Measurements from ENCODE around the gene HSPB9. TPM values are rescaled to one million over a fixed set of nuclear protein-coding genes. Genes with fewer than 3 reads are reported as not detected.

Gene HSPB9
- total RNA-seq, 2 donors from 2014 or later, result not detected

DNA sequence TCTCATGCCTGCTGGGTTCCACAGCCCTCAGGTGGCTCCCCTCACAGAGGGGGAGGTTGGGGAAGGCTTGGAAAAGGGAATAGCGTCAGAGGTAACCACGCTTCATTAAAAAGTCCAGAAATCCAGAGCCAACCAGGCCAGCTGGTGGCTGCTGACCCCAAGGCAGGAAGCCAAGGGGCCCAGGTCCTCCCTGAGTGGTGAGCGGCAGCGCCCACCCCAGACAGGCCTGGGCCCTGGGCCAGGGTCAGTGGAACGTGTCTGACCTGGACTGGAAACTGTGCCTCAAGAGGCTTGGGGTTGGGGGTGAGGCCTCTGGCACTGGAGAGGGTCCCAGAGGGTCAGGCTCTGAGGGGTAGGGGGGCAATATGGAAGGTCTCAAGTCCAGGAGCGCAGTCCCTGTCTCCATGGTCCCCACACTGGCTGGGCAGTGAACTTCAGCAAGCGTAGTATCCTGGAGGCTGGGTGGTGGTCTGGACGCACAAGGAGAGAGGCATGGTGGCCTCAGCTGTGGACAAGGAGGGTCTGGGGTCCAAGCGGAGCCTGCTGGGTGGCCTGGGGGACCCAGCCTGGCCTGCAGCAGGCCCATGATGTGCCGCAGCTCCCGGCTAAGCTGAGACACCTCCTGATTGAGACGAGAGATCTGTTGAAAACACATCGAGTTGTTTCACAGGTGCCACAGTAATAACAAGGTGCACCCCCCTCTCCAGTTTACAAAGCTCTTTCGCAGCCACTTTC is 37.4 kb downstream of the HSPB9 start:
- Histone ChIP-seq H3K36me3 (no peaks in the 10 kb centered on the region), H3K27me3 (no peaks in the 10 kb centered on the region), H3K4me1 (no peaks in the 10 kb centered on the region), H3K27ac (no peak overlapping the region), H3K4me3 (no peak overlapping the region), H3K9me3 (no peaks in the 10 kb centered on the region), H3K9ac (ENCODE audit: low read depth in 2 of 2, low read length in 2 of 2) (no peak overlapping the region)
- TF ChIP-seq, protein P1, sequence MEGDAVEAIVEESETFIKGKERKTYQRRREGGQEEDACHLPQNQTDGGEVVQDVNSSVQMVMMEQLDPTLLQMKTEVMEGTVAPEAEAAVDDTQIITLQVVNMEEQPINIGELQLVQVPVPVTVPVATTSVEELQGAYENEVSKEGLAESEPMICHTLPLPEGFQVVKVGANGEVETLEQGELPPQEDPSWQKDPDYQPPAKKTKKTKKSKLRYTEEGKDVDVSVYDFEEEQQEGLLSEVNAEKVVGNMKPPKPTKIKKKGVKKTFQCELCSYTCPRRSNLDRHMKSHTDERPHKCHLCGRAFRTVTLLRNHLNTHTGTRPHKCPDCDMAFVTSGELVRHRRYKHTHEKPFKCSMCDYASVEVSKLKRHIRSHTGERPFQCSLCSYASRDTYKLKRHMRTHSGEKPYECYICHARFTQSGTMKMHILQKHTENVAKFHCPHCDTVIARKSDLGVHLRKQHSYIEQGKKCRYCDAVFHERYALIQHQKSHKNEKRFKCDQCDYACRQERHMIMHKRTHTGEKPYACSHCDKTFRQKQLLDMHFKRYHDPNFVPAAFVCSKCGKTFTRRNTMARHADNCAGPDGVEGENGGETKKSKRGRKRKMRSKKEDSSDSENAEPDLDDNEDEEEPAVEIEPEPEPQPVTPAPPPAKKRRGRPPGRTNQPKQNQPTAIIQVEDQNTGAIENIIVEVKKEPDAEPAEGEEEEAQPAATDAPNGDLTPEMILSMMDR (IDR thresholded peaks at IDR 0.05), result no peak
- no peak for DNase-seq
- intact Hi-C loops (cut with DNase I), result no loop called here

DNA sequence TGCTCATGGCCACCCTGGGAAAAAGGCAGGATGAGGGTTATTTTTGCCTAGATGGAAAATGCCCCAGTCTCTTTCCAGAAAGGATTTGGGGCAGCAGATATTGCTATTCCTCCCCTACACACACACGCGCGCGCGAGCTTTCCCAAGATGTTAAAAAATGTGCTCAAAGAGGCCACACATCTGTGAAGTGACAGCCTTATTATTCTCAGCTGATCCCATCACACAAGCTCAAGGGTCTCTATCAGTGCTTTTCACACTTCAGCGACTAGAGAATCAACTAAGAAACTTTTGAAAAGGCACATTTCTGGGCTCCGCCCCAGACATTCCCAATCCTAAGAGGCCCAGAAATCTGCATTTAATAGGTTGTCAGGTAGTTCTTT is 37.9 kb downstream of the HSPB9 start:
- TF ChIP-seq, protein P1 (IDR thresholded peaks at IDR 0.05), result no peak
- H3K4me1 ChIP-seq, result no peaks in the 10 kb centered on the region
- no peaks in the 10 kb centered on the region for H3K36me3 ChIP-seq
- H3K27ac ChIP-seq, result no peak overlapping the region
- no peaks in the 10 kb centered on the region for H3K27me3 ChIP-seq
- H3K9me3 ChIP-seq, result no peaks in the 10 kb centered on the region
- no peak for DNase-seq
- H3K4me3 ChIP-seq, result no peak overlapping the region
- H3K9ac ChIP-seq (ENCODE audit: low read depth in 2 of 2, low read length in 2 of 2), result no peak overlapping the region
- intact Hi-C loops (cut with DNase I), result no loop called here

DNA sequence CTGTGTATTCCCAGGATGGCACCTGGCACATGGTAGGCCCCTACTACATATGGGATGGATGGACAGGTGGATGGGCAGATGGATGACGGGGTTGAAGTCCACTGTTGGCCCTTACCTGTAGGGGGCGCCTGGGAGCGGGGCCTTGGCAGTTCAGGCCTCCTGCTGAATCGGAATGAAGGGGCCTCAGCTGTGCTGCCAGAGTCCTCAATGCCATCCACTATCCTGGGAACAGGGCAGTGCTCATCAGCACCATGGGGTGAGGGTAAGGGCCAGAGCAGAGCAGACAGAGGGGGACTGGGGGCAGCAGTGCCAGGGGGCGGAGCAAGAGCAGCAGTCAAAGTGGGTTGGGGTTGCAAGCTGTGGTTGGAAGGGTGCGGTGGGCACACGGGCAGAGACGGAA is 40.5 kb downstream of the HSPB9 start:
- Histone ChIP-seq H3K27me3 (no peaks in the 10 kb centered on the region), H3K9me3 (no peaks in the 10 kb centered on the region), H3K36me3 (no peaks in the 10 kb centered on the region), H3K4me1 (no peaks in the 10 kb centered on the region), H3K9ac (ENCODE audit: low read depth in 2 of 2, low read length in 2 of 2) (no peak overlapping the region), H3K4me3 (no peak overlapping the region), H3K27ac (no peak overlapping the region)
- intact Hi-C loops (cut with DNase I), result no loop called here
- DNase-seq, result peak; percentile 52
- TF ChIP-seq, protein P1 (IDR thresholded peaks at IDR 0.05), result peak; percentile 18

DNA sequence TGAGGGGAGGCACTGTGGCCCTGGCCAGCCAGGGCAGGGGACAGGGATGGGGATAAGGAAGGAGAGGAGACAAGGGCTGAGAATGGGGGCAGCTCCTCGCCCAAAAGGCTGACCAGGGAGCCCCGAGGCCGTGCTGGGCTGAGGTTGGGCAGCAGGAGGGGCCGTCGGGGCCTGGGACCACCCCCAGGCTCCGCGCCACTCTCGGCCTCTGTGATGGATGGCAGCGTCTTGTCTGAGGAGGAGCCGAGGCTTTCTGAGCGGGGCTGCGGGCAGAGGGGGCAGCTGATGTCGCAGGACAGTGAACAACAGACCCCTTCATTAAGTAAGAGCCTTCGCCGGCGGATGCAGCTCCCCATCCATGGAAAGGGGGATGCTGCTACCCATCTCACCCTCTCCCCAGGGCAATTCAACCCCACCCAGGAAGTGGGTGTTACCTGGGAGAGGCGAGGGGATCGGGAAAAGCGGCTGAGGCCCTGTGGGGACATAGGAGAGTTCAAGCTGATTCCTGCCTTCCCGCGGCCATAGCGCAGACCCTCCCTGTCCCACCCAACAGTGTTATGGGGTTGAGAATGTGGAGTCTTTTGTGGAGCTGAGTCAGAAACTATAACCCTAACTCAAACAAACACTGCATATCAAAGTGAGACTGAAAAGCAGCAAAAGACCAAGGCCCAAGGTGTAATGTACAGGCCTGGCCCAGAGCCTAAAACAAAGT is 41.2 kb downstream of the HSPB9 start:
- H3K36me3 ChIP-seq, result no peaks in the 10 kb centered on the region
- DNase-seq, result no peak
- no peaks in the 10 kb centered on the region for H3K4me1 ChIP-seq
- TF ChIP-seq, protein P1 (IDR thresholded peaks at IDR 0.05), result no peak
- intact Hi-C loops (cut with DNase I), result no loop called here
- H3K27ac ChIP-seq, result no peak overlapping the region
- H3K27me3 ChIP-seq, result no peaks in the 10 kb centered on the region
- H3K9ac ChIP-seq (ENCODE audit: low read depth in 2 of 2, low read length in 2 of 2), result no peak overlapping the region
- H3K4me3 ChIP-seq, result no peak overlapping the region
- H3K9me3 ChIP-seq, result no peaks in the 10 kb centered on the region

DNA sequence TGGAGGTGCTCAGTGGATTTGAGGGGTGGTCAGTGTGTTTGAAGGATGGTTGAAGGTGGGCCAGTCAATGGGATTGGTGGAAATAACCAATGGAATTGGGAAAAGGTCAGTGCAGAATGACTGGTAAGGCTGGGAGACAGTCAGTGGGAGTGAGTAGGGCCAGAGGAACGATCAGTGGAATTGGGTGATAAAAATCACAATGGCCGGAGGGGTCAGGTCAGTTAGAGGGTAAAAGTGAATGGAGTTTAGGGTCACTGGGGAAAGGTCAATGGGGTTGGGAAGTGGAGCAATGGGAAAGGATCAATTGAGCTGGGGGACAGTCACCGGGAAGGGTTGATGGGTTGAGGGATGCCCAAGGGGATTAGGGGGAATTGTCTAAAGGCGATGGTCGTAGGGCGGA is 43.1 kb downstream of the HSPB9 start:
- Histone ChIP-seq H3K27ac (no peak overlapping the region), H3K9me3 (no peaks in the 10 kb centered on the region), H3K4me1 (no peaks in the 10 kb centered on the region), H3K27me3 (no peaks in the 10 kb centered on the region), H3K36me3 (no peaks in the 10 kb centered on the region), H3K4me3 (no peak overlapping the region), H3K9ac (ENCODE audit: low read depth in 2 of 2, low read length in 2 of 2) (no peak overlapping the region)
- DNase-seq, result no peak
- intact Hi-C loops (cut with DNase I), result no loop called here
- TF ChIP-seq, protein P1 (IDR thresholded peaks at IDR 0.05), result no peak

Data from colonic mucosa (tissue), 4 donors.